ENCODE data around the gene MPDZ.
"Not testable (repeated sequence)": the region's sequence is repeated elsewhere in the genome, so short reads cannot be mapped to it uniquely, and the experiment has no call there.

The MPDZ gene

GRCh38 chr9:13234932-13235331 is 44.6 kb downstream of the MPDZ start:
- no peak for DNase-seq (ENCODE audit: insufficient read length, low spot score)
- TF ChIP-seq POLR2AphosphoS5 (IDR thresholded peaks at IDR 0.05; ENCODE audit: low read depth, low read length) = no peak
- TF ChIP-seq PAX5 (IDR thresholded peaks at IDR 0.05; ENCODE audit: insufficient read depth, low read length, severe bottlenecking) = no peak
- TF ChIP-seq SPI1 (IDR thresholded peaks at IDR 0.05; ENCODE audit: low read depth, low read length) = no peak
- TF ChIP-seq TAF1 (IDR thresholded peaks at IDR 0.05; ENCODE audit: low read depth, low read length) = no peak
- TF ChIP-seq POU2F2 (IDR thresholded peaks at IDR 0.05; ENCODE audit: low read depth, low read length) = no peak
- TF ChIP-seq POLR2A (IDR thresholded peaks at IDR 0.05; ENCODE audit: low read depth, low read length) = no peak
- FAIRE-seq = no peak

- no peak for TF ChIP-seq POLR2A (IDR thresholded peaks at IDR 0.05; ENCODE audit: low read depth, low read length)
- TF ChIP-seq TAF1 (IDR thresholded peaks at IDR 0.05; ENCODE audit: low read depth, low read length) = no peak
- no peak for TF ChIP-seq PAX5 (IDR thresholded peaks at IDR 0.05; ENCODE audit: insufficient read depth, low read length, severe bottlenecking)
- TF ChIP-seq POU2F2 (IDR thresholded peaks at IDR 0.05; ENCODE audit: low read depth, low read length) = no peak
- no peak for TF ChIP-seq SPI1 (IDR thresholded peaks at IDR 0.05; ENCODE audit: low read depth, low read length)
- no peak for TF ChIP-seq POLR2AphosphoS5 (IDR thresholded peaks at IDR 0.05; ENCODE audit: low read depth, low read length)
- FAIRE-seq = no peak
- no peak for DNase-seq (ENCODE audit: insufficient read length, low spot score)
Measured at GRCh38 chr9:13228431-13228830, 51.1 kb downstream of the MPDZ start.

GRCh38 chr9:13224366-13224765 is 55.1 kb downstream of the MPDZ start:
- FAIRE-seq (no peak), DNase-seq (ENCODE audit: insufficient read length, low spot score) (no peak)
- TF ChIP-seq POLR2AphosphoS5 (IDR thresholded peaks at IDR 0.05; ENCODE audit: low read depth, low read length) = no peak
- no peak for TF ChIP-seq POLR2A (IDR thresholded peaks at IDR 0.05; ENCODE audit: low read depth, low read length)
- no peak for TF ChIP-seq PAX5 (IDR thresholded peaks at IDR 0.05; ENCODE audit: insufficient read depth, low read length, severe bottlenecking)
- TF ChIP-seq POU2F2 (IDR thresholded peaks at IDR 0.05; ENCODE audit: low read depth, low read length) = no peak
- no peak for TF ChIP-seq TAF1 (IDR thresholded peaks at IDR 0.05; ENCODE audit: low read depth, low read length)
- TF ChIP-seq SPI1 (IDR thresholded peaks at IDR 0.05; ENCODE audit: low read depth, low read length) = no peak

- FAIRE-seq; DNase-seq (ENCODE audit: insufficient read length, low spot score): not testable (repeated sequence)
Measured at GRCh38 chr9:13222733-13223132, 56.8 kb downstream of the MPDZ start.

GRCh38 chr9:13221741-13222140 is 57.8 kb downstream of the MPDZ start:
- DNase-seq (ENCODE audit: insufficient read length, low spot score) = no peak
- TF ChIP-seq PAX5 (IDR thresholded peaks at IDR 0.05; ENCODE audit: insufficient read depth, low read length, severe bottlenecking) = no peak
- TF ChIP-seq POLR2A (IDR thresholded peaks at IDR 0.05; ENCODE audit: low read depth, low read length) = no peak
- TF ChIP-seq SPI1 (IDR thresholded peaks at IDR 0.05; ENCODE audit: low read depth, low read length) = no peak
- TF ChIP-seq POU2F2 (IDR thresholded peaks at IDR 0.05; ENCODE audit: low read depth, low read length) = no peak
- TF ChIP-seq POLR2AphosphoS5 (IDR thresholded peaks at IDR 0.05; ENCODE audit: low read depth, low read length) = no peak
- no peak for TF ChIP-seq TAF1 (IDR thresholded peaks at IDR 0.05; ENCODE audit: low read depth, low read length)
- FAIRE-seq = no peak

GRCh38 chr9:13220837-13221236 is 58.7 kb downstream of the MPDZ start:
- FAIRE-seq (no peak), DNase-seq (ENCODE audit: insufficient read length, low spot score) (no peak)
- TF ChIP-seq TAF1 (IDR thresholded peaks at IDR 0.05; ENCODE audit: low read depth, low read length) (no peak), POU2F2 (IDR thresholded peaks at IDR 0.05; ENCODE audit: low read depth, low read length) (no peak), PAX5 (IDR thresholded peaks at IDR 0.05; ENCODE audit: insufficient read depth, low read length, severe bottlenecking) (no peak), POLR2A (IDR thresholded peaks at IDR 0.05; ENCODE audit: low read depth, low read length) (no peak), SPI1 (IDR thresholded peaks at IDR 0.05; ENCODE audit: low read depth, low read length) (no peak), POLR2AphosphoS5 (IDR thresholded peaks at IDR 0.05; ENCODE audit: low read depth, low read length) (no peak)

GRCh38 chr9:13215791-13216554 is 63.5 kb downstream of the MPDZ start:
- DNase-seq (ENCODE audit: insufficient read length, low spot score) (no peak), FAIRE-seq (no peak)
- TF ChIP-seq POLR2AphosphoS5 (IDR thresholded peaks at IDR 0.05; ENCODE audit: low read depth, low read length) (no peak), PAX5 (IDR thresholded peaks at IDR 0.05; ENCODE audit: insufficient read depth, low read length, severe bottlenecking) (no peak), POU2F2 (IDR thresholded peaks at IDR 0.05; ENCODE audit: low read depth, low read length) (no peak), TAF1 (IDR thresholded peaks at IDR 0.05; ENCODE audit: low read depth, low read length) (no peak), POLR2A (IDR thresholded peaks at IDR 0.05; ENCODE audit: low read depth, low read length) (no peak), SPI1 (IDR thresholded peaks at IDR 0.05; ENCODE audit: low read depth, low read length) (no peak)

- no peak for FAIRE-seq
- TF ChIP-seq POLR2A (IDR thresholded peaks at IDR 0.05; ENCODE audit: low read depth, low read length) (no peak), POU2F2 (IDR thresholded peaks at IDR 0.05; ENCODE audit: low read depth, low read length) (no peak), PAX5 (IDR thresholded peaks at IDR 0.05; ENCODE audit: insufficient read depth, low read length, severe bottlenecking) (no peak), TAF1 (IDR thresholded peaks at IDR 0.05; ENCODE audit: low read depth, low read length) (no peak), POLR2AphosphoS5 (IDR thresholded peaks at IDR 0.05; ENCODE audit: low read depth, low read length) (no peak), SPI1 (IDR thresholded peaks at IDR 0.05; ENCODE audit: low read depth, low read length) (no peak)
- no peak for DNase-seq (ENCODE audit: insufficient read length, low spot score)
Measured at GRCh38 chr9:13213998-13214397, 65.5 kb downstream of the MPDZ start.

GRCh38 chr9:13213337-13213736 is 66.2 kb downstream of the MPDZ start:
- FAIRE-seq (no peak), DNase-seq (ENCODE audit: insufficient read length, low spot score) (no peak)
- TF ChIP-seq POLR2AphosphoS5 (IDR thresholded peaks at IDR 0.05; ENCODE audit: low read depth, low read length) (no peak), POU2F2 (IDR thresholded peaks at IDR 0.05; ENCODE audit: low read depth, low read length) (no peak)

GRCh38 chr9:13210306-13210705 is 69.2 kb downstream of the MPDZ start:
- no peak for FAIRE-seq
- no peak for TF ChIP-seq PAX5 (IDR thresholded peaks at IDR 0.05; ENCODE audit: insufficient read depth, low read length, severe bottlenecking)
- no peak for TF ChIP-seq SPI1 (IDR thresholded peaks at IDR 0.05; ENCODE audit: low read depth, low read length)
- TF ChIP-seq POU2F2 (IDR thresholded peaks at IDR 0.05; ENCODE audit: low read depth, low read length) = no peak
- no peak for TF ChIP-seq POLR2AphosphoS5 (IDR thresholded peaks at IDR 0.05; ENCODE audit: low read depth, low read length)
- no peak for TF ChIP-seq POLR2A (IDR thresholded peaks at IDR 0.05; ENCODE audit: low read depth, low read length)
- no peak for TF ChIP-seq TAF1 (IDR thresholded peaks at IDR 0.05; ENCODE audit: low read depth, low read length)
- DNase-seq (ENCODE audit: insufficient read length, low spot score) = no peak
